ENCODE measurements around the gene MANSC4. TPM values are rescaled to one million over a fixed set of nuclear protein-coding genes. Genes with fewer than 3 reads are reported as not detected.
A peak's percentile ranks its signal among the peaks of the same experiment; 100 is the strongest.

MANSC4 gene
- total RNA-seq, 1 donor from 2014 or later = not detected

GRCh38 chr12:27822076-27822712 is 42.2 kb upstream of the MANSC4 start:
- peaks cover 5% of the 10 kb centered on the region for H3K4me1 Mint-ChIP-seq (ENCODE audit: low read depth)
- H3K9me3 Mint-ChIP-seq (ENCODE audit: low read depth) = no peaks in the 10 kb centered on the region
- DNase-seq (ENCODE audit: low spot score) = no peak
- H3K36me3 Mint-ChIP-seq (ENCODE audit: low read depth) = no peaks in the 10 kb centered on the region
- H3K27ac Mint-ChIP-seq (ENCODE audit: unreplicated experiment) = no peak overlapping the region
- H3K4me3 Mint-ChIP-seq (ENCODE audit: unreplicated experiment) = no peak overlapping the region
- TF ChIP-seq CTCF (IDR thresholded peaks at IDR 0.05) = no peak
- no peaks in the 10 kb centered on the region for H3K27me3 Mint-ChIP-seq (ENCODE audit: low read depth)

GRCh38 chr12:27821259-27821973 is 41.4 kb upstream of the MANSC4 start:
- Mint-ChIP-seq H3K4me3 (ENCODE audit: unreplicated experiment) (no peak overlapping the region), H3K27me3 (ENCODE audit: low read depth) (no peaks in the 10 kb centered on the region), H3K27ac (ENCODE audit: unreplicated experiment) (no peak overlapping the region), H3K9me3 (ENCODE audit: low read depth) (no peaks in the 10 kb centered on the region), H3K4me1 (ENCODE audit: low read depth) (peaks cover 5% of the 10 kb centered on the region), H3K36me3 (ENCODE audit: low read depth) (no peaks in the 10 kb centered on the region)
- DNase-seq (ENCODE audit: low spot score) = no peak
- peak; percentile 90 for TF ChIP-seq CTCF (IDR thresholded peaks at IDR 0.05)

GRCh38 chr12:27820564-27820963 is 40.5 kb upstream of the MANSC4 start:
- no peak overlapping the region for H3K4me3 Mint-ChIP-seq (ENCODE audit: unreplicated experiment)
- H3K9me3 Mint-ChIP-seq (ENCODE audit: low read depth) = no peaks in the 10 kb centered on the region
- no peak for DNase-seq (ENCODE audit: low spot score)
- TF ChIP-seq CTCF (IDR thresholded peaks at IDR 0.05) = no peak
- peaks cover 5% of the 10 kb centered on the region for H3K4me1 Mint-ChIP-seq (ENCODE audit: low read depth)
- H3K27ac Mint-ChIP-seq (ENCODE audit: unreplicated experiment) = peak overlapping the region; percentile 29
- H3K27me3 Mint-ChIP-seq (ENCODE audit: low read depth) = no peaks in the 10 kb centered on the region
- H3K36me3 Mint-ChIP-seq (ENCODE audit: low read depth) = no peaks in the 10 kb centered on the region

- H3K4me3 Mint-ChIP-seq (ENCODE audit: unreplicated experiment) = no peak overlapping the region
- TF ChIP-seq CTCF (IDR thresholded peaks at IDR 0.05) = no peak
- no peaks in the 10 kb centered on the region for H3K9me3 Mint-ChIP-seq (ENCODE audit: low read depth)
- H3K4me1 Mint-ChIP-seq (ENCODE audit: low read depth) = peaks cover 13% of the 10 kb centered on the region
- no peak overlapping the region for H3K27ac Mint-ChIP-seq (ENCODE audit: unreplicated experiment)
- DNase-seq (ENCODE audit: low spot score) = no peak
- H3K36me3 Mint-ChIP-seq (ENCODE audit: low read depth) = no peaks in the 10 kb centered on the region
- no peaks in the 10 kb centered on the region for H3K27me3 Mint-ChIP-seq (ENCODE audit: low read depth)
These were observed 38.4 kb upstream of the MANSC4 start for GRCh38 chr12:27818401-27818918.

GRCh38 chr12:27817766-27818165 is 37.7 kb upstream of the MANSC4 start:
- DNase-seq (ENCODE audit: low spot score) = no peak
- H3K27me3 Mint-ChIP-seq (ENCODE audit: low read depth) = no peaks in the 10 kb centered on the region
- no peaks in the 10 kb centered on the region for H3K9me3 Mint-ChIP-seq (ENCODE audit: low read depth)
- TF ChIP-seq CTCF (IDR thresholded peaks at IDR 0.05) = no peak
- H3K36me3 Mint-ChIP-seq (ENCODE audit: low read depth) = no peaks in the 10 kb centered on the region
- no peak overlapping the region for H3K27ac Mint-ChIP-seq (ENCODE audit: unreplicated experiment)
- no peak overlapping the region for H3K4me3 Mint-ChIP-seq (ENCODE audit: unreplicated experiment)
- peaks cover 13% of the 10 kb centered on the region for H3K4me1 Mint-ChIP-seq (ENCODE audit: low read depth)
